G401.6 (cell line): ENCODE measurements around the gene DCC.

Experiments used
- FAIRE-seq: peaks from 2 replicates; lab custom pipeline; 2012; peaks lifted over from hg19 to GRCh38; lab: Jason Lieb, UNC

The DCC gene

GRCh38 chr18:53224128-53224778 lies 884.3 kb downstream of the DCC start:
- no peak for FAIRE-seq

DNA sequence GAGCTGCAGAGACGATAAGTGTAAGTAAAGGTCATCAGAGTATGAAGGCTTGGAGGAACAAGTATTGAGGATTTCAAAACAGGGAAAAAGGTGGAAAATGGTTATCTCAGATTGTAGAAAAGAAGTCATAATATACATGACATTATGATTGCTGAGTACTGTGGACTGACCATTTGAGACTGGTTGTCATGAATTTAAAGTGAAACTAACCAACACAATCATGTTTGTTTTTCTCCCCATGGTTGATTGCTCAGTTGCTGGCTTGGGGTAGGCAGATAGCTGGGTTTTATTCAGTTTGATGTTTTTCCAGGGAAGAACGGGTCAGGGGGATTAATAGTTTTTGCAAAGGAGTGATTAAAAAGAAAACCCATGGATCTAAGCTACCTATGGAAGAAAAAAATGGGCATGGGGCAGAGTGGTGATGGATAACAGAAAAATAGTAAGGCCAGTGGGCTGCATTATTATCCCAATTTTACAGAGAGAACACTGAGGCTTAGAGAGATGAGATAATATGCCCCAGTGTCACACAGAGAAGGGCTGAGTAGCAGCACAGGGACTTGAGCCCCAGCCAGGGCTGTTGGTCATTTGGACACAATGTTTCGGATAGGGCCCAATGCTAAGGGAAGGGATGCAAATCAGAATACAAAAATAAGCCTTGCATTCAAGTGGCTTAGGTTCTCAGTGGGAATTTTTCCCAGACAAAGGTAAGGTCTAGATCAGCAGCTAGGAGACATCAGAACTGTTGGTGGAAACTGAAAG lies 885.7 kb downstream of the DCC start:
- FAIRE-seq: no peak

DNA sequence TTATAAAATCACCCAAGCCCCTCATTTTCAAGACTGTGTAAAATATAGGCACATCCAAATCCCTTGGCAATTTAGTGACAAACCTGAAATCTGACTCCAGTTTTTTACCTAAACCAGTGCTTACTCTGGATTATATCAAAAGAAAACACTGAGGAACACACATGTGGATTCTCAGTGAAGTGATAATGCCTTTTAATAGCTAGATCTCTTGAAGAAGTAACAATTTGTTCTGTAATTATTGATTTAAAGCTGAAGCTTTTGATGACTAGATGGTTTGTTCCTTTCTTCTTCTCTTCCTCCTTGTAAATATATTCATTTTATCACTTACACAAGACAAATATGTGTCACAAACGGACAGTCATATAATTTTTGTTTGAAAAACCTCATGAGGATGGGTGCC lies 894.6 kb downstream of the DCC start:
- FAIRE-seq: no peak

GRCh38 chr18:53241161-53241560 lies 901.2 kb downstream of the DCC start:
- FAIRE-seq: no peak

DNA sequence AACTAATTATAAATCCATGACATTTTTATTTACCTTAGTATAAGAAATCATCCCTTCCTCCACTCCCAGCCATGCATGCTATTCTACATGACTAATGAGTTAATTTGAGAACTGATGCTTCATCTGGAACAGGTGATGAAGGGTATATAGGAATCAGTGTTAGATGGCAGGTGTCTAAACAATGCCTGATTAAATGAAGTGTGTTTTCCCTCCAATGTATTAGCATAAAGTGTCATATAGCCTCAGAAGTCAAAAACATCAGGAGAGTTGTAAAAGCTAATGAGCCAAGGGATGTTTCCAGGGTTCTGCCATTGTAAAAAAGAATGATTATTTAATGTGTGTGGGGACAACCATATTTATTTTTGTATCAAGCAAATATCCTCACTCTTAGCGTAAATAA lies 913.8 kb downstream of the DCC start:
- no peak for FAIRE-seq

- no peak for FAIRE-seq
Measured at GRCh38 chr18:53254265-53254664, 914.3 kb downstream of the DCC start.

- FAIRE-seq: no peak
Measured at GRCh38 chr18:53261241-53261640, 921.2 kb downstream of the DCC start.

DNA sequence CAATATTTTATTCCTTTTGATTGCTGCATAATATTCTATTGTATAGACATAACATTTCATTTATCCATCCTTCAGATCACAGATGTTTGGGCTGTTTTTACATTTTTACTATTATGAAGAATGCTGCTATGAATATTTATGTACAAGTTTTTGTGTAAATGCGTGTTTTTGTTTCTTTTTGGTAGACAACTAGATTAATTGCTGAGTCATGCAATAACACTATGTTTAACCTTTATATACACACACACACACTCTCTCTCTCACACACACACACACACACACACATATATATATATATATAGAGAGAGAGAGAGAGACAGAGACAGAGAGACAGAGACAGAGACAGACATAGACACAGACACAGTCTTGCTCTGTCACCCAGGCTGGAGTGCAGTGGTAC lies 926.9 kb downstream of the DCC start:
- FAIRE-seq: no peak

- no peak for FAIRE-seq
Measured at GRCh38 chr18:53268455-53268854, 928.5 kb downstream of the DCC start.

DNA sequence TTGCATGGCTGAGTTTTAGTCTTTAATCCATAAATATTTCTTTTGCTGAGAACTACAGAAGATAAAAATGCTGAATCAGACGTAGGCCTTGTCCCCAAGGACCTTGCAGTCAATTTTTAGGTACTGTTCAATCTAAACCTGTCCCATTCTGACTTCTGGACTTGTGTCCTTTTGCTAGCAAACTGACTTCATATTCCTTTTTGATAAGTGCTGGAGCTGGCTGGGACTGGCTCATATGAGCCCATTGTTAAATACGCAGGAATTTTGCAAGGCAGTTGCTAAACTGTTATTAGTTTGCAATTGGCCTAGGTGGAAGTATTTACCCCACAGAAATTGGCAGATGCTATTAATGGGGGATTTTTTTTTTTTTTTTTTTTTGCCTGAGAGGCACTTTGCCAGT lies 941.4 kb downstream of the DCC start:
- no peak for FAIRE-seq

GRCh38 chr18:53283708-53284107 lies 943.7 kb downstream of the DCC start:
- FAIRE-seq: no peak

DNA sequence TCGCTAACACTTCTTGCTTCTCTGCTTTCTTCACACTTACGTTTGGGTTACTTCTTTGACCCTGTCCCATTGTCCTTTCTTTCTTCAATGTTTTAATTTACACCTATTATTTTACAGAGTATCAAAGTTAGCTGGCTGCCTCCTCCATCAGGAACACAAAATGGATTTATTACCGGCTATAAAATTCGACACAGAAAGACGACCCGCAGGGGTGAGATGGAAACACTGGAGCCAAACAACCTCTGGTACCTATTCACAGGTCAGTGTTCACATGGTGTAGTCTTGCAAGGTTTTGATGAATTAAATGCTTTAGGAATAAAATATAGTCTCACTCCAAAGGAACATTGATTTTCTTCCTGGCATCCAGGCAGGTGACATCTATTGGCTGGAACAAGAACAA lies 965.5 kb downstream of the DCC start:
- no peak for FAIRE-seq

DNA sequence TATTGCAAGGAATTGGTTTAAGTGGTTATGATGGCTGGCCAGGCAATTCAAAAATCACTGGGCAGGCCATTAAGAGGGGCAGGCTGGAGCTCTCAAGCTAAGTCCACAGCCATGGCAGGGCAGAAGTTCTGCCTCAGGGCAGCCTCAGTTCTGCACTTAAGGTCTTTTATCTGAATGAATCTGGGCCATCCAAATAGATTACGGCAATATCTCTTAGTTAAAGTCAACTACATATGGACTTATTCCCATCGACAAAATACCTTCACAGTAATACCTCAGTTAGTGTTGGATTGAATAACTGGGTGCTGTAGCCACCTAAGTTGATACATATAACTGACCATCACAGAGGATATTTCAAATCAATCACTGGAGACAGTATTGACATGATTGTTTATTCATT lies 979.6 kb downstream of the DCC start:
- no peak for FAIRE-seq

DNA sequence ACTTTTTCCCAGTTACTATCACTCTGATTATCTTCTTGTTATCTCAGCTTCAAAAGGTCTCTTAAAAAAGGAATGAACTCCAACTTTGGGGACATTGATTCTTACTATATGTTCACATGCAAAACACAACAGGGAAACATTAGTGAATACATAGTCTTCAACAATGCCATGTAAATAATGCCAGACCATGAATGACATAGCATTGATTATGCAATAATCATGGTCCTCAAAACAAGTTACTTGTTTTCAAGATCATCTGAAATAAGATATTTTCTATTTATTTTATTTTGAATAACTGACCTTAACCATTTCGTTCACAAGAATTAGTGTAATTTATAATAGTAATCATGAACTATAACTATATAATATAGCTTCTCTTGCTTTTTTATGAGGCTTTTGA lies 982.2 kb downstream of the DCC start:
- no peak for FAIRE-seq

- FAIRE-seq: no peak
Measured at GRCh38 chr18:53324353-53324752, 984.4 kb downstream of the DCC start.

DNA sequence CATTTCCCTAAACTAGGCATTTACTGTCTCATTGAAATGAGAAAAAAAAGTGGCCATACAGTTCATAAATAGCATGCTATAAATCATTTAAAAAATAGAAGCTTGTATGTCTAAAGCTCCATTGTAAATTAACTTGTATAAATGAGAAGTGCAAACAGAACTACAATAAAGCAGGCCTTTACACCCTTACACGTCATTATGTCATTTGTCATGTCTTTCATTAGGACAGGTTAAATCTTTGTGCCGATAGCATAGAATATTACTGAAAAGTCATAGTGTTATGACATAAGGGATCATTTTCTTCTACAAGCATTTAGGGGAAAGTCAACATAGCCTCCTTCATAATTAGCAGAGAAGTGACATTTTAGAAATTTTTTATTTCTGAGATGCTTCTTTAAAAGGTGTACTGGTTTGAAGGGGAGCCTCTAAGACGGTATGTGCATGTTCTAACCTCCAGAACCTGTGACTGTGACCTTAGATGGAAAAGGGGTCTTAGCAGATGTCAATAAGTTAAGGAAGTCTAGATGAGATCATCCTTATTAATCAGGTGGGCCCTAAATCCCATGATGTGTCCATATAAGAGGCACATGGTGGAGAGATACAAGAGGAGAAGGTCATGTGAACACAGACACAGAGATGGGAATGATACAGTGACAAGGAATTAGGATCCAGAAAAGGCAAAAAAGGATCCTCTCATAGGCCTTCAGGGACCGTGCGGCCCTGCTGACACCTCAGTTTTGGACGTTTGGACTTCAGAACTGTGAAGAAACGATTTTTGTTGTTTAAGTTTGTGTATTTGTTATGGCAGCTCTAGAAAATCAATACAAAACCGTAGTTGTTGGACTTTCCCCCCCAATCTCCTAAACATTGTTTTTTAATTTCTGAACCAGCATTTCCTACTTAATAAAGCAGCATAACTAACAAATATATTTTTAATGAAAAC lies 1020.8 kb downstream of the DCC start:
- FAIRE-seq: no peak

DNA sequence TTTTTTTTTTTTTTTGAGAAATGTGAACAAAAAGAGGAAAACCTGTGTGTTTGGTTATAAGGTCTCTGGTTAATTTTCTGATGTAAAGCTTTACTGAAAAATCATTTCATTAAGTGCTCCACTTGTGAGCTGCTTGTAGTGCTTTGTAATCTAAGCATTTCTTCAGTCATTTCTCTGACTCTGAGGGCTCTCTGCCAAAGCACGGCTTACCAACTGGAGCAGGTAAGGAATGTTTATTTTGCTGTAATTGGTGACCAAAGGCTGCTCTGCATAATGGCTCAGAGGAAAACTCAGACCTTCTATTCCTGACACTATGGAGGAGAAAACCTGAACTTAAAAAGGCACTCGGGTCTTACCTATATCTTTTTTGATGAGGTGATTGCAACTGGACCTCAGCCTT lies 1035.6 kb downstream of the DCC start:
- FAIRE-seq: no peak

DNA sequence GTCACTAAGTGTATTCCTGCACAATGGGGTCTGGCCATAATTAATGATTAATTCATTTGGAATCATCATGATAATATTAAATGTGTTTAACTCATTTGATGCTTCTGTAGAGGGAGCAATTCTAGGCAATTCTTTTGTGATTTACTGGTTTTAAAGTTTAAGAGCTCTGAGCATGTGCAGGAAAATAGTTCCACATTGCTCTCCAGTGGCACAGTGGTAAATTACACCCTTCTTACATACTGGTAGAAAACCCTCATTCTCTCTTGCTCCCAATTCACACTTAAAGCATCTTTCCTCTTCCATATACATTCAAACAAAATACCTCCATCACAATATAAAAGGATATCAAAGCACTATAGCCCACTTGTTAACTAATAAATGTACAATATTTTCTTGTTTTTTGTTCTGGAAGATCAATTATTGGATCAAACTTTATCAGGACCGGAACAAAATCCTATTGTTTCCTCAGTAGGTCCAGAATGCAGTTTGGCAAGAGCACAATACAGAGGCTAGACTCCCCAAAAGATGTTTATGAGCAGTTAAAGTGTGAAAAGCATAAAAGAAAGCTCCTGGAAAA lies 1040.2 kb downstream of the DCC start:
- no peak for FAIRE-seq

DNA sequence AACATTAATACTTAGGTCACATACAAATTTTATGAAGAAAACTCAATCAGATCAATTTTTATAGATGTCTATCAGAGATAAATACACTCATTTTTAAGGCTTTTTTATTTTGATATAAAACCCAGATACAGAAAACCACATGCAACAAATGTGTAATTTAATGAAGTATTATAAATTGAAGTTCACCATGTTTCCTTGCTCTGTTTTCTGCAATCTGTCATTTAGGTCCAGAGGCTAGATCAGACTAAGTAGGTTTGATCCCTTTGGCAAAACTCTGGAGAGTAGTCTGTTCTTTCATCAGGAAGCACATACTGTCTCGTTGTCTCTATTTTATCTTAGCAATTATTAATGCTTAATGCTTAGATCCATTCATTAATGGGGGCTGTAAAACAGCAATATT lies 1042.9 kb downstream of the DCC start:
- FAIRE-seq: no peak

DNA sequence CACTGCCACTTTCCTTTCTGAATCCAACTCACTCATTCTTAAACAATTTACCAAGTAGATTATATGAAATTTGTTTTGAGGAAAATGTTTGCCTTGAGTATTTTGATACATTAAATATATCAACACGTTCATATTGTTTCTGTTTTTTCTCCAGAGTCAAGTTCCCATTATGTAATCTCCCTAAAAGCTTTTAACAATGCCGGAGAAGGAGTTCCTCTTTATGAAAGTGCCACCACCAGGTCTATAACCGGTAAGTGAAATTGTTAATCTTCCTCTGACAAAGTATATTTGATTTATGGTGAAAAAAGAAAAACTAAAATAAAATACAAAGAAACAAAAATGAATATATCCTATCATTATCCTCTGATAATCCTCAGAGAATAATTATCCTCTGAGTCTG lies 1045.9 kb downstream of the DCC start:
- no peak for FAIRE-seq

DNA sequence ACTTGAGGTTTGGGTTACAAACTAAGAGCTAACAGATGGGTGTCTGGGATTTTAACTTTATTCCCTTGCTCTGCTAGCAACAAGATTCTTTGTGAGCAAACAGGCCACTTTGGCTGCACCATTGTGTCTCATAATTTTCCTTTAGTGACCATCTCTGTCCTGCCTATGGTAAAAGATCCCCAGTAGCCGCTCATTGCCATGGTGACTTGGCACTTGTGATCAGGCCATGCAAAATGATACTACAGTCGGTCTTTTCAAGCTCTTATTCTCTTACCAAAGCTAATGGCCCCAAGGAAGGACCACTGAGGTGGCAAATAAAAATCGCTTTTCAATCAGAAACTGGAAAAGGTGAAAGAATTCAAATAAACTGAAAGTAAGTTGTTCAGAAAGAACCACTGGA lies 1047.6 kb downstream of the DCC start:
- no peak for FAIRE-seq

DNA sequence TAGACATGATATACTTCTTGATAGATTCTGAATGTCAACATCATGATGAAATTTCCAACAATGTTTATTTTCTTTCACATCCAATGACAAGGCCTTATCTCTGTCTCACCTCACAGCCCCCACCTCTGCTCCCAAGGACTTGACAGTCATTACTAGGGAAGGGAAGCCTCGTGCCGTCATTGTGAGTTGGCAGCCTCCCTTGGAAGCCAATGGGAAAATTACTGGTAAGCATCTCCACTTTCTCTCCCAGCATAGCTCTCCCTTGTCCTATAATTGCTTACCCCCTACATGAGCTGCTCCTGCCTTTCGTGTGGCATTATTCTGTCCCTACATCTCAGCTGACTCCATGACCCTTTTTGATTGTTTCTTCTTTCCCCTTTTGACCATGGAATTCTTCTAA lies 1062.7 kb downstream of the DCC start:
- no peak for FAIRE-seq

GRCh38 chr18:53408271-53408670 lies 1068.3 kb downstream of the DCC start:
- FAIRE-seq: no peak
